Hematopoietic multipotent progenitor cell treated with erythropoietin and hydrocortisone succinate and interleukin-3 and kit ligand, for 6 days (in vitro differentiated cells): Measurements from ENCODE around the gene NAPSA.
"Not testable (repeated sequence)": the region's sequence is repeated elsewhere in the genome, so short reads cannot be mapped to it uniquely, and the experiment has no call there.

ENCODE experiments used
- DNase-seq: peaks from one replicate; pipeline ENCODE4 v3.0.0-alpha.2; 2015

NAPSA gene

DNA sequence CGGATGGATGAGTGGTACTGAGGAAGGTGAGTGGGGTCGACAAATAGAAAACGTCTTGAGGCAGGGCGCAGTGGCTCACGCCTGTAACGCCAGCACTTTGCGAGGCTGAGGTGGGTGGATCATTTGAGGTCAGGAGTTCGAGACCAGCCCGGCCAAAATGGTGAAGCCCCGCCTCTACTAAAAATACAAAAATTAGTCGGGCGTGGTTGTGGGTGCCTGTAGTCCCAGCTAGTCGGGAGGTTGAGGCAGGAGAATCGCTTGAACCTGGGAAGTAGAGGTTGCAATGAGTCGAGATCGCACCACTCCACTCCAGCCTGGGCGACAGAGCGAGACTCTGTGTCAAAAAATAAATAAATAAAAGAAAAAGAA lies 35.5 kb downstream of the NAPSA start:
- not testable (repeated sequence) for DNase-seq

DNA sequence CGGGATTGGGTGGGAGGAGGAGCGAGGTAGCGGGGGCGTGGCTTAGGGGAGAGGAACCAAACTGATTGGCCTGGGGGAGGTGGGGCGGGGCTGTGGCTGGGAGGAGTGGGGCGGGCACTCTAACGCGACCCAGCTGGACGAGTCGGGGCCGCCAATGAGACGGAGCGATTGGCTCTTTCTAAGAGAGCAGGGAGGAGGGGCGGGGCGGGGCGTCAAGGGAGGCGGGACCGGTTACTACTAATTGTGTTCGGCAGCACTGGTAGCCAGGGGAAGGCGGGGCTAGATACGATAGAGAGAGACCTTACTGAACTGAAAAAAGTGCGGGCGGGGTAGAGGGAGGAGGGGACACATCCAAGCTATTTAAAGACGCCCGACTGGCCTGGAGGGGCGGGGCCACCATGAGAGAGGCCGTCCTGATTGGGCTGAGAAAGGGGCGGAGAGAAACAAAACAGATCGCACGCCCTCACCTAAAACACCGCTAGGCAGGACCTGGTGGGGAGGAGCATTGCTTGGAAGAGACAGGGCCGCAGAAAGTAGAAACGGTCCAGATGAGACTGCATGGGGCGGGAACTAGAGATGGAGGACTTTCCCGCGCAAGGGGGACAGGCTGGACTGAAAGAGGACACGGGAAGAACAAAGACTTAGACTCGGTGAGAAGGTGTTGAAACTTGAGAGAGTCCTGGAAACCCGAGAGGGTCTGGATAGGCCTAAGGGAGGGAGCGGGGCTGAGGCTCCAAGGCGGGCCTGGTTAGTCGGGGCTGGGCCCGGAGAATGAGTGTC lies 36.1 kb downstream of the NAPSA start, which contains the start of gene KCNC3:
KCNC3 (minus strand) TSS at position 232 of the 780 bp plus-strand sequence. CDS start 295 bp downstream, outside the sequence.
- peak; percentile 93 for DNase-seq

DNA sequence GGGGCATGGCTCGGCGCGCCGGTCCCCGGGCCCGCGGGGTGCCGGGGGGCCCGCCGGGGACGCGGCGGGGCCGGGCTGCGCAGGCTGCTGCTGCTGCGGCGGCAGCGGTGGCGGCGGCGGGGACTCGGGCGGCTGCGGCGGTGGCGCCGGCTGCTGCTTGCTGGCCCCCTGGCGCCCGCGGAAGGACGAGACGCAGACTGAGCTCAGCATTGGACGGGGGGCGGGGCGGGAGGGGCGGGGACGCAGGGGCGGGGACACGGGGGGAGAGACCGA lies 36.6 kb downstream of the NAPSA start:
- DNase-seq, result no peak

DNA sequence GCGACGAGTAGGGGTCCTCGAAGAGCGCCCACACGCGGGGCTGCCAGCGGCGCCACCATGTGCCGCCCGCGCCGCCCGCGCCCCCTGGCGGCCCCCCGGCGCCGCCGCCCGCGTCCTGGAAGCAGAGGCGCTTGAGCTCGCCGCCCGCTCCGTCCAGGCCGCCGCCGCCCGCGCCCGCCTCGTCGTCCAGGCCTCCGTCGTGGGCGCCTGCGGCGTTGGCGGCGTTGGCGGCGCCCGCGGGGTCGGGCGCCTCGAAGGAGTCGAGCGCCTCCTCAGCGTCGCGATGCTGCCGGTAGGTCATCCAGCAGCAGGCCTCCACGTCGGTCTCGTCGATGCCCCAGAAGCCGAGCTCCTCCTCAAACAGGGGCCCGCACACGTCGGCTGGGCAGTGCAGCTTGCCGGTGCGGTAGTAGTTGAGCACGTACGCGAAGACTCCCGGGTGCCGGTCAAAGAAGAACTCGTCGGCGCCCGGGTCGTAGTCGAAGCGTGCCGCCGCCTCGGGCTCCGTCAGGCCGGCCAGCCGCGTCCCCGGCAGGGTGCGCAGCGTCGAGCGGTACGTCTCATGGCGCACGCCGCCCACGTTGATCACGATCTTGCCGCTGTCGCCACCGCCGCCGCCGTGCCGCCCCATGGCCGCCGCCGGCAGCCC lies 37.1 kb downstream of the NAPSA start:
- peak; percentile 36 for DNase-seq

DNA sequence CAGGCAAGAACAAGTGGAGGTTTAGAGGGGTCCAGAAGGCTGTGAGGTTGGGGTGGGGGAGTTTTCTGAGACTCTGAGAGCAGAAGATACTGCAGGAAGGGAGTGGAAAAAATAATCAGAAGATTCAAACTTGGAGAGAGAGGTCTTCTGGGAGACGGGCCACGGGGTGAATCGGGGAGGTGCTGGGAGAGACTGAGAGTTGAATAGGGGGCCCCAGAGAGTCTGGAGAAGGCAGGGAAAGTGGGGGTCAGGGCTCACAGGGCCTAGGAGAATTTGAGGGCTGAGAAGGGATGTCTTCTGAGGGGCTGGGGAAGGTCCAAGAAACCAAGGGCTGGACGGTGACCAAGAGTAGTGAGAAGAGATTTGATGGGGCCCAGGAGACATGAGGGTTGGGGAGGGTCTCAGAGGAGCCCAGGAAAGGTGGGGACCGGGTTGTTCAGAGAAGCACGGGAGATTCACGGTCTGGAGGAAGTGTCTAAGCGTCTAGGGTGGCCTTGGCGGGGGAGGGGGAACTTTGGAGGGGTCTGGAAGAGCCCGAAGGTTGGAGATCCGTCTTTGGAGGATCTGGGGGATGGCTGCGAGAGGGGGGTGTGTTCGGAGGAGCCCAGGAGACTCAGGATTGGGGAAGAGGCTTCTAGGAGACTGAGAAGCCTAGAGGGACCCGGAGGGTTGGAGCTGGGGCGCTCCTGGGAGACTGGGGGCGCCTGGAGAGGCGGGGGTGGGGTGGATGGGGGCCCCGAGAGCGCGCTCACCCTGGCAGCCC lies 37.8 kb downstream of the NAPSA start:
- no peak for DNase-seq

DNA sequence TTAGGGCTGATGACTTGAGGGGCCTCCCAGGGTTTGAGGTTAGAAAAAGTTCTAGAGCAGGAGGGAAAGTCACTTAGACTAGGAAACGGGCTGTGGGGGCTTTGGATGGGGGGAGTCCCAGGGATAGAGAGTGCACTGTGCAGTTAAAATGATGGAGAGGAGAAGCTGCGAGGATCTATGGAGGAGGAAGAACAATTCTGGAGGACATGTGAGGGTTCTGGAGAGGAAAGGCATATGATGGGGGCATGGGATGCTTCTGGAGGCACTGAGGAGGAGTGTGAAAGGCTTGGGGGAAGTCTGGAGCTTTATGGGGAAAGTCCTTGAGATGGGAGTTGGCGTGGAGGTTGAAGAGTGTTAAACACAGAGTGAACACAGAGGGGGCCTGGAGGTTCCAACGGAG lies 38.4 kb downstream of the NAPSA start:
- no peak for DNase-seq

DNA sequence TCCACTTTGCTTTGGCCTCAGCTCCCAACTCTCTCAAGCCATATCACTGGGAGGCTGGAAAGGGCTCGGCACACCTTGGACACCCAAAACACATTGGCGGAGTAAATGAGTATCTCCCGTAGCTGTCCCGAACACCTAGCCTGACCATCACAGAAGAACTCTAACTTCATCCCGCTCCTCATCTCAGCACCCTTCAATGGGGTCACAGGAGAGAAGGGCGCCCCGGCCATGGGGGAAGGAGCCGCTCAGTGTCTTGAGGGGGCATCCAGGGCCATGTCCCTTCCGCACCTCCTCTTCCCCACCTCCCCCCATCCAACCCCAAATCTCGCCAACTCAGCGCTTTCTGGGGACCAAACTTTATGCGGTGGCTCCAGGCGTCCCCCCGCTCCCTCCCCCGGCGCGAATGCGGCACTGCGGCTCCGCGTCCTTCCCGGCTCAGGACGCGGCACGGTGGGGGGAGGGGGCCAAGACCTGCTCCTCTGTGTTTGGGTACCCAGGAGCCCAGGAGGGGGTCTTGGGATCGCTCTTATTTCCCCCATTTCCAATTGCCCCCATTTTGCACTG lies 39.3 kb downstream of the NAPSA start:
- DNase-seq, result no peak

DNA sequence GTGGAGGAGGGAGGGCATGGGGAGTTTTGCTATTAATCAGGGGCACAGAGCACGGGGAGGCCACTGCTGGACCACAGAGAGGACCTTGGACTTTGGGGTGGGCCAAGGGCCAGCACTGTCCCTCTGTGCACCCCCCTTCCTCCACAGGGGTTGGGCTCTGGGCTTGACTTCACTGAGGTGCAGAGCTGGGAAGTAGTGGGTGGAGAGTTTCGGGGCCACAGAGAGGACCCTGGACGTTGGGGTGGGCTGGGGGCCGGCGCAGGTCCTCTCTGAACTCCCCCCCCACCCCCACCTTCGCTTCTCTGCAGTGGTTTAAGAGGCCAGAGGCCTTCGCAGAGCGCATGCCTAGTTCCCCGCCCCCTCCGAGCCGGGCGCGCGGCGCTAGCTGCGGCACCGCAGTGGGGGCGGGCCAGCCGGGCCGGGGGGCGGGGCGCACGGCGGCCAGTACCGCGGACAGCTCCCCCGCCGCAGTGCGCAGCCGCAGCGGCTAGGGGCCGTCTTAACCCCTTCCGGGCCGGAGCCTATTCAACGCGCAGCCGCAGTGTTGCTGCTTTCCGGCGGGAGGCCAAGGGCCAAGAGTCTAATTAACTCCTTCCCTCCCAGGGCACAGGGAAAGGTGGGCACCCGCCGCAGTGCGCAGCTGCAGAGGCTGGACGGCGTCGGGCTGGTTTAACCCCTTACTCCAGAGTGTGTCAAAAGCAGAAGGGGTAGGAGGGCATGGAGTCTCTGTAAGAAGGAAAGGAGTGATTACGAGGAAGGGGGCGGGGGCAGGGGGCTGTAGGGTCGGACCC lies 39.9 kb downstream of the NAPSA start:
- peak; percentile 79 for DNase-seq

DNA sequence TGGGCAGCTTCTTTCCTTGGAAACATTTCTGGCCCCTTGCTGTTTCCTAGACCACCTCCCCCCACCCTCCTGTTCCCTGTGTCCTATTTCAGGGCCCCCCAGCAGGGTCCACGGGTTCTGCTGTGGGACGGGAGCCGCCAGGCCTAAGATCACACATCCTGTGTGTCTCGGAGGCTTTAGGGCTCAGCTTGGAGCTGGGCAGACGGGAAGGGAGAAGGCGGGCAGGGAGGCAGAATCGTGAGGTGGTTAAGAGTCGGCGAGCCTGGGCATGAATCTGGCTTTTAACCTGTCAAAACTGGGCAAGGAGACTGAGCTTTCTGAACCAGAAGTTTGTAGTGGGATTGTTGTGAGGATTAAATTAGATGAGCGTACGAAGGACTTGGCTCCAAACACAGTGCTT lies 41.1 kb downstream of the NAPSA start:
- no peak for DNase-seq

DNA sequence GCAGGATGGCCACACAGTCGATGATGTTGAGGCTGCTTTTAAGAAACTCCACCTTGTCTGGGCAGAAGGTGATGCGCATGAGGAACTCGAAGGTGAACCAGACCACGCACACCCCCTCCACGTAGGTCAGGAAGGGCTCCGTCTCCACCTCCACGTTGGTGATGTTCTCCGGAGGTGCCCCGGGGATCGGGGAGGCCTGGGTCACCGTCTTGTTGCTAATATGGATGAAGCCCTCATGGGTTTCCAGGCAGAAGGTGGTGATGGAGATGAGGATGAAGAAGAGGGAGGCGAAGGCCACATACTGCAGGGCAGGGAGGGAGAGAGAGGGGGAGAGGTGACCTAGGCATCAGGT lies 41.7 kb downstream of the NAPSA start:
- no peak for DNase-seq

DNA sequence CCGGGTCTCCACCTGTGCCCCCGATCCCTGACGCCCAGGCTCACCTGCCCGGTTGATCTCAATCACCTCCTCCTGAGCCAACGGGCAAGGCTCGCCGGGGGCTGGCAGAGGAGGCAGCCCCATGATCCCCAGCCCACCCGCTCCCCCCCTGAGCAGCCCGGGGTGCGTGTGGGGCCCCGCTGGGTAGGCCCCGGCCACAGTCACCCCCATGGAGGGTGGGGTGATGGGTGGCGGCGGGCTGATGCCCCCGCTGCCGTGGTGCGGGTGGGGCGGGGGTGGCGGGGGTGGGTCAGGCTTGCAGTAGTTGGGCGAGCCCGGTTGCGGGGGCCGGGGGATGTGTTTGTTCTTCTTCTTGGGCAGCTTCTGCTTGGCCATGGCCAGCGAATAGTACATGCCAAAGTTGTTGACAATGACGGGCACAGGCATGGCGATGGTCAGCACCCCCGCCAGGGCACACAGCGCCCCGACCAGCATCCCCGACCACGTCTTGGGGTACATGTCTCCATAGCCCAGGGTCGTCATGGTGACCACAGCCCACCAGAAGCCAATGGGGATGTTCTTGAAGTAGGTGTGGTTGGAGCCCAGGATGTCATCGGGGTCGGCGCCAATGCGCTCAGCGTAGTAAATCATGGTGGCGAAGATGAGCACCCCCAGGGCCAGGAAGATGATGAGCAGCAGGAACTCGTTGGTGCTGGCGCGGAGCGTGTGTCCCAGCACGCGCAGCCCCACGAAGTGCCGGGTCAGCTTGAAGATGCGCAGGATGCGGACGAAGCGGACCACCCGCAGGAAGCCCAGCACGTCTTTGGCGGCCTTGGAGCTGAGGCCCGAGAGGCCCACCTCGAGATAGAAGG lies 42.3 kb downstream of the NAPSA start:
- no peak for DNase-seq

DNA sequence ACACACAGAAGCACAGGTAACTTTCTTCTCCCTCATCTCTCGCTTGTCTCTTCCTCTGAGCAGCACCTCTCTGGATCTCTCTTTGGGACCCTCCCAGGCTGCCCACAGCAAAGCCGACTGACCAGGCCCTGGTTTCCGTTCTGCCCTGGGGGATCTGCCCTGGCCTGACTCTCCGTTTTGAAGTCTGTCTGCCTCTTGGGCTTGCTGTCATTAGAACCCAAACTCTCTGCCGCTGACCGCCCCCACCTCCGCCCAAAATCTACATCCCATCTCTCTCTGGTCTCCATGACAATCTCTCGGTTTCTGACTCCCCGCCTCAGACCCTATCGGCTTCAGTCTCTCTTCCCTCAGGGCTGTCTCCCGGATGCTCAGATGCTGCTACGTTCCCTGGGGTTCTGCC lies 43.2 kb downstream of the NAPSA start:
- no peak for DNase-seq

DNA sequence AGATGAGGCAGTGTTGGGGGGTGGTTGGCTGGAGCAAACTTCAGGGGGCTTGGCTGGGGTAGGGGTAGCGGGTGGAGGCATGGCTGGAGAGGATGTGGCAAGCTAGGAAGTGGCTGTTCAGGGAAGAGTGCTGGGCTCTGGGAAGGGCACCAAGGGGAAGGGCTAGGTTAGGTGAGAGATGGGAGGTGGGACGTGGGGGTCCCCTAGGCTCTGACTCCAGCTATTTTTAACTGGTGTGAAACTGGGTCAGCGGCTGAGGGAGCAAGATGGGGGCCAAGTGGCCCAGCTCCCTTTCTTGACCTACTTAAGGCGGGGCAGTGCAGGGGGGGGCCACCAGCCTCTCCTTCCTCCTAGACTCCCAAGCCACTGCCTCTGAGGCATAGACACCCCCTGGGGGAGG lies 43.6 kb downstream of the NAPSA start:
- DNase-seq, result no peak

DNA sequence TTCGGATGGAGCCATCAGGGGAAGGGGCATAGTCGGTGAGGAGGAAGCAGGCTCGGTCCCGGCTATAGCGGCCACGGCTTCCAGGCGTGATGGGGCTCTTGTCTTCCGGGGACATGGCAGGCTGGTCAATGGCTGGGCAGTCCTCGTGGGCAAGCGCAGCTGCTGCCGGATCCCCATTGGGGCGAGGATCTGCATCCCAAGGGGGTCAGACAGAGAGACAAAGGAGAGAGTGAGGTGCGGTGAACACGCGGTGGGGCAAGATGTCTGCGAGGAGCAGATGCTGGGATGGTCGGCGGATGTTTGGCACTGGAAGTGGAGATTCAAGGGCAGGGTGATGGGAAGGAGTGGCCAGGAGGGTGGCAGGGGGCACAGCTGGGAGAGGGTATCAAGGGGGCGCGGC lies 44.8 kb downstream of the NAPSA start:
- DNase-seq, result no peak

DNA sequence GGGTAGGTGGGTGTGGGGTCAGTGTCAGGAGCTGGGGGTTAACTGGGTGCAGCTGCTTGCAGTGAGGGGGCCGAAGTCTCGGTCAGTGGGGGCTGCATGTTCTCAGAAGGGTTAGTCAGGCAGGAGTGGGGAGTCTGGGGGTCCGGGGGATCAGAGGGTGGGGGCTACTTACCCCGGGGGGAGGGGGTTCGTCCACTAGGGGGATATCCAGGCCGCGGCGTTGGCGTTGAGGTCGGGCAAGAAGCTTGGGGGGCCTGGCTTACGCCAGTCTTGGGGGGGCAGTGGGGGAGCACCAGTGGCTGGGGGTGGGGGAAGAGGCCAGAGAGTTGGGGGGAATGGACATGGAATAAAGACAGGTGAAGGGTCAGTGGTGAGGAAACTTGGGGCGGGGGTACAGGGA lies 45.4 kb downstream of the NAPSA start:
- DNase-seq, result no peak

DNA sequence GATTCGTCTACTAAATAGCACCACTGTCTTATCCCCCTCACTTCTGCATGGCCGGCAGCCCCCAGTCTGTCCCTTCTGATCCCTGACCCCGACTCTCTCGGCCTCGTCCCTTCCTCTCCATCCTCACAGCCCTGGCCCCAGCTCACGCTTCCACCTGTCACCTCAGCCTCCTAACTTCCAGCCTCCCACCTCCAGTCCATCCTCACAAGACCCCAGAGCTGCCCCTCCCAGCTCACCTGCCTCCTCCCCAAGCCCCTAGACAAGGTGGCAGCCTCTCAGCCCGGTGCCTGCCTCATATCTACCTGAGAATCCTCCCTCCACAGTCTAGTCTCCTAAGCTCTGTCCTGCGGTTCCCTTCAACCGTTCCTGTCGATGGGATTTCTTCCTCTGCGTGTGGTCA lies 46.3 kb downstream of the NAPSA start:
- DNase-seq, result no peak

DNA sequence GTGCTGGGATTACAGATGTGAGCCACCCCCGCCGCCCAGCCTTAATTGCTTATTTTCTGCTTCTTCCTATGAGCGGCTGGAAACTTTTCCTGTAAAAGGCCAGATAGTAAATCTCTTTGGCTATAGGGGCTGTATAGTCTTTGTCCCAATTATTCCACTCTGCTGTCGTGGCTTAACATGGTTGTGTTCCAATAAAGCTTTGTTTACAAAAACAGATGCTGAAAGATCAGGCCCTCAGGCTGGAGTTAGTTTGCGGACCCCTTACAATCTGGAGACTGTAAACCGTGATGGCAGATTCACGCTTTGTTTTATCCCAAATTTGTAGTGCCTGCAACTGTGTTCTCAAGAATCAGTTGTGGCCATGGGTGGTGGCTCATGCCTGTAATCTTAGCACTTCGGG lies 47.0 kb downstream of the NAPSA start:
- no peak for DNase-seq

DNA sequence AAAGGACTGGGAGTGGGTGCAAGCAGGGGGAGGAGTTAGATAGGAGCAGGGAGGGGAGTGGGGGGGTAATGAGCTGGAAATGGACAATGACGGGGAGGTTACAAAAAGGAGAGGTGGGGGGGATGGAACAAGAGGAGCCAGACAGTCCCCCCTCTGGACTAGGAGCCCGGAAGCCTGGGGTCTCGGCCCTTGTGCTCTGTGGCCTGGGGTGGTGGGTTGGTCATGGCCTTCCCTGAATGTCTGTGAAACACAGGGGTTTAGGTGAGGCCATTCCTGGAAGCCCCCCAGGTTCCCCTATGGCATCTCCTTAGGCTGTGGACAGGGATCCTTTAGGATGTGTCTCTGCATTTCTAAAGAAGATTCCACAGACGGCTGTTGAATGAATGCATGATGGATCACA lies 48.3 kb downstream of the NAPSA start:
- no peak for DNase-seq

DNA sequence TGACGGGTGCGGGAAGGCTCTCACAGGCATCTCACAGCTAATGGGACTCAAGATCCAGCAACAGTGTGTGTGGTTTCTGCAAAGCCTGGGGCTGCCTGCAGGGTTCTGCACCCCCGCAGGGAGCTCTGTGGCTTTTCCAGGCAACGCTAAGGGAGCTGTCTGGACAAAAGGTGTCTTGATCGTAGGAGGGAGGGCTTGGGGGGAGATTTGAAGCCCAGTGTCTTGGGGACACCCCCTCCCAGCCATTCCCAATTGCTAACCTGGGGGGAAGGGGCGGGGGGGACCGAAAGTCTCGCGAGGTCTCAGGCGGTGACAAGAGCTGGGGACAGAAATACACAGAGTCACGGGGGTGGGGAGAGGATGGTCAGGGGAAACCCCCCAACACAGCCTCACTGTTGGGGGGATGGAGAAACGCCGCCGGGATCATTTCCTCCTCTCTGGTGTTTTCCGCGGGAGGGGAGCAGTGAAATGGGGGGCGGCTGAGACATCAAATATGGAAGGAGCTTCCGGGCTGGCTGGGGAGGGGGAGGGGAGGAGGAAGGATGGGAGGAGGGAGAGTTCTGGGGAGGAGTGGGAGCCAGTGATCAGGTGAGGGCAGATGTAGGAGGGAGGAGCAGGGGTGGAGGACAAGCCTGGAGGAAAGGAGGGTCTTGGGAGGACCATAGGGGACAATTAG lies 49.5 kb downstream of the NAPSA start:
- no peak for DNase-seq

DNA sequence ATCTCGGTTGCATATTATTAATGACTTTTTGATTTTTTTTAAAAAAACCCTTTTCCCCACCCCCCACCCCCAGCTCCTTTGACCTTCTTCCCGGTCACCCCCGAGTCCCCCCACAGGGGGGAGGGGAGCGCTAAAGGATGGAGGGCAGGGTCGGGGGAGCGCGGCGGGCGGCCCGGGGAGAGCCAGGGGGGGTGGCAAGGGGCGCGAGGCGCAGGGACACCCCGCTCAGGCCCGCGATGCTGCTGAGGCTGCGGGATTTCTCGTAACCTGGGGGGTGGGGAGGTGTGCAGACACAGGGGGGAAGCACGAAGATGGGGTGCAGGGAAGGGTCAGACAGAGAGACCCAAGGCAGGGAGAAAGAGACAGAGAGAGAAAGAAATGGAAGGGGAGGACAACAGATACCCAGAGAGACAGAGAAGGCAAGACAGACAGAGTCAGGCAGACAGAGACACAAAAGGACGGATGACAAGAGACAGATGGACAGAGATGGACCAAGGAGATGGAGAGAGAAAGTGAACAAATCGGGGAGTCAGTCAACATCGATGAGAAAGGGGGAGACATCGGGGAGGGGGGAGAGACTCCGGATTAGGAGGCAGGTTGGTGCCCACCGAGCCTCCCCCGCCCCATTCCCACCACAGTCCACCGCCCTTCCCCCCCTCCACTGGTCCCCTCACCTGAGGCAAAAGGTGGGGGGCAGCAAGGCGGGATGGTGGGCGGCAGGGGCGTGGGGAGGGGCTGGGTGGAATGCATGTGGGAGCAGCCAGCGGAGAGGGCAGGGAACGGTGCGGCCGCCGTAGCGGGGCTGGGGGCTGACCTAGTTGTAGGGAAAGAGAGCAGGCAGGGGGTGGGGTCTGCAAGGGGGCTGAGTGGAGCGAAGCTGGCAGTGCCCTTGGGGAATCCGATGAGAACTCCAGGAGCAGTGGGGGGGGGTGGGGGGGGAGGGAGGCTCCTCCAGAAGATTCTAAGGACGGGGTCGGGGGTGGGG lies 50.4 kb downstream of the NAPSA start:
- no peak for DNase-seq
